NB4 (cell line): ENCODE results near the gene HDDC2.

ENCODE experiments used
- CTCF ChIP-seq: IDR thresholded peaks from one replicate; pipeline ENCODE4 v1.5.1; 2012; ENCODE audit warnings: low read depth, low read length
- TF ChIP-seq, protein P1 (sequence below): IDR thresholded peaks from 2 replicates; pipeline ENCODE4 v1.6.1; 2011; ENCODE audit warnings: low read depth, low read length

- TF ChIP-seq CTCF = no peak
- TF ChIP-seq, protein P1, sequence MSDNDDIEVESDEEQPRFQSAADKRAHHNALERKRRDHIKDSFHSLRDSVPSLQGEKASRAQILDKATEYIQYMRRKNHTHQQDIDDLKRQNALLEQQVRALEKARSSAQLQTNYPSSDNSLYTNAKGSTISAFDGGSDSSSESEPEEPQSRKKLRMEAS = no peak
Measured at GRCh38 chr6:125304970-125305660, 3.3 kb upstream of the HDDC2 start.
